Measurements from ENCODE around the gene NATD1.

Gene NATD1

DNA sequence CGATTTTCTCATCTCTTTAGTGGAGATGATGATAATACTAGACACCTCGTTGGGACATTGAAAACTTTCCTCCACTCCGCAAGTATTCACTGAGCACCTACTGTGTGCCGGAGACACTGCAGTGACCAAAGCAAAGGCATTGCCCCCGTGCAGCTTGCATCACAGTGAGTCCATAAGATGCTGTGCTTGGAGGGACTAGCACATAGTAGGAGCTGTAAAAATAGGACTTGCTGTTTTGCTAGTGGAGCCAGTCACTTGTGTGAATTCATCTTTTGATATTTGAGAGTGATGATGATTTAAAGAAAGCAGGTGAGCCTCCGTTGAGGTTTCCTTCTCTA lies 26.0 kb upstream of the NATD1 start:
- intact Hi-C loops (cut with DNase I) = no loop called here
- no peak for DNase-seq

DNA sequence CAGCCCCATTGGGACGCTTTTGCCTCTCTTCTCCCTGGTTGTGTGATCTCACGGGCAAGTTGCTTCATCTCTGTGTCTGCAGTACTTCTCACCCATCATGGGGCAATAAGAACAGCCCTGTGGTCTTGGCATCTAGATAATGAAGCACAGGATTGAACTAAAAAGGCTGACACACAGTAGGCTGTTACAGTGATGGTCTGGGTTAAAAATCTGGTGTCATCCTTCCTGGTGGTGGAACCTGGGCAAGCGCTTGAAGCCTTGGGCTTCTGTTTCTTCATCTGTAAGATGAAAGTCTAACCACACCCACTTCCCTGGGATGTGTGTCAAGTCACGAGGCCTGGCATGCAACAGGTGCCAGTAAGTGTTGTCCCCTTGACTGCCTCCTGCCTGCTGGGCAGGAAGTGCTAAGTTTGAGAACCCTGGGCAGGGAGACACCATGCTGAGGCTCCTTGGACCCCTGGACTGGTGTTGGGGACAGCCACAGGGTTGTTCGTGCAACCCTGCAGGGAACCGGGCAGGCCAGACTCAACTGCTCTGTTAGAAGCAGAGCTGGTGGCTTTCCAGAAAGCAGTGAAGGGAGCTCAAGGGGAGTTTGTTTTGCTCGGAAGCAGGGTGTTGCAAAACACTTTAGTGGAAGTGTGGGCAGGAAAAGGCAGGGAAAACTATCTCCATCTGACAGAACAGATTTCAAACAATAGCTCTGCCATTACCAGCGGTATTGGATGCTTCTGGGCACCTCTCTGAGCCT lies 25.4 kb upstream of the NATD1 start:
- intact Hi-C loops (cut with DNase I) = no loop called here
- DNase-seq = no peak

DNA sequence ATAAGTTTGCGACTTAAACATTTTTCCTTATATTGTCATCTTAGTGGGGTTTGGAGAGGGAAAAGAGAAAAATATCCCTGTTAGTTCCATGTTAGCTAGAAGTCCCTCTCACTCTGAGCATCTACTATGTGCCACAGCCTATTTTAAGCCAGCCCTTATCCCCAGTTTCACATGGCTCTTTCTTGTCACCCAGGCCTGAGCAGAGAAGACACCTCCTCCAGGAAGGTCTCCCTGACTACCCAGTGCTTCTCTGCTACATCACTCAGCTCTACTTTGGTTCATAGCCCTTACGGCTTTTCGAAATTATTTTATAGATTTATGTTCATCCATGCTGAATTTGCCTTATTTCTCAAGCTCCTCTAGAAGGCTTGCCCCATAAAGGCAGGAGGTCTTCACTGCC lies 24.1 kb upstream of the NATD1 start:
- intact Hi-C loops (cut with DNase I) = no loop called here
- DNase-seq = no peak

DNA sequence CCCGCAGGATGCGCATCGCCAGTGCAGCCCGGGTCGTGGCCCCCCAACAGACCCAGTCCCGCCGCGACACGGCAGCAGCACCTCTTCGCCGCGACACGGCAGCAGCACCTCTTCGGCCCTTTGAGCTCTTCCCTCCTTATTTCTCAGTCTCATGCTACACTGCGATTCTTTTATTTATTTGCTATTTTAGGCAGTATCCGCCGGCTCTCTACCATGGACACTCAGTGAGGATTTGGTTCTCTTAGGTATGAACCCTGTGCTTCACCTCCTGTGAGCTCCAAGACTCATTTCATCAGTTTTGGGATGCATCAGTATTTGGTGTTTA lies 23.0 kb upstream of the NATD1 start:
- intact Hi-C loops (cut with DNase I) = no loop called here

DNA sequence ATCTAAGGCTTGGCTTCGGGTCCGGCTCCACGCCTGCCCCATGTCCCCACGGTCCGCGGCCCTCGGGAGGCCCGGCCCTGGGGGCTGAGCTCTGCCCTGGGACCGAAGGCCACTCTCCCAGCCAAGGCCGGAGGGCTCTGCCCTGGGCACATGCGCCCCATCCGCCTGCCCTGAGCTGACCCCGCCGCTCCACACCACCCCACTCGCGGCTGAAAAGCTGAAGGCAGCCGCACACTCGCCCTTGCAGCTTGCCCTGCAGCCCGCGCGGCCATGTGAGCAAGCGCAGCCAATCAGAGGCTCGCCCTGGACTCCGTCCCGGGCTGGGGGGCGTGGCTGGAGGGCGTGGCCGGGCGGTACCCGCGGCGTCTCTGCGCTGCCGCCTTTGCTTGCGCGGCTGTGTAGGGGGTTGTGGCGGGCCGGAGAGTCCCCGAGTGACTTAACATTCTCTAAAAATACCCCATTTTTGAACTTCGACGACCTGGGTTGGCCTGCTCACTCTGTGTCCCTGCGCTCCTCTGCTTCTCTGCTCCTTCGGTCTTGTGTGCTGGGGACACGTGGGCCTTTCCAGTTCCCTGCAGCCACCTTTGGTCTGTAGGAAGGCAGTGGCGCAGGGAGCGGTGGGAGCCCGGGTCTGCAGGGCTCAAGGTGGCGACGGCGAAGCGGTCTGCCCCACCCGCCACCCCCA lies 22.5 kb upstream of the NATD1 start:
- intact Hi-C loops (cut with DNase I) = no loop called here
- peak; percentile 88 to 100 (median 98) for DNase-seq

More for the DNA sequence above, 23.0 kb upstream of the NATD1 start:
- DNase-seq = no peak

DNA sequence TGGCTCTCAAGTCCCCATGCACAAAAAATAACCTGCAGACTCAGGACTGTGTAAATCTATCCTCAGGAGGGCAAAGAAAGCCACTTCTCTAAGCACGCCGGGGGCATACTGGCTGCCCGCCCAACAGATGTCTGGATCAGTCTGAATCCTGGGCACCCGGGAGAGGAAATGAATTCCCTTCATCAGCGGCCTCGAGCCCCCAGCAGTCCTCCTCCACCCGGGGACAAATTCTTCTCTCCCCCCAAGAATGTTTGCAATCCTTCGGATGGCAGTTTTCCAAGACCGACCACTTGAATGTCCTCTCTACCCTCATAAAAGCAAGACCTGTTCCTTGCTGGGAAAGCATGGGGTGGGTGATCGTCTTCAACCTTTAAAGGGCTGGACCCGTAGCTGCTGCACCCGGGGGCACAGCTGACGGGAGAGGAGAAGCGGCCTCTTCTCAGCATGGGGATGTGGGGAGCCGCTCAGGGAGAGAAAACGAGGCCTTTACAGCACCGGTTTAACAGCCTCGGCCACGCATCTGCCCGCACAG lies 21.9 kb upstream of the NATD1 start:
- DNase-seq = peak in 8 of 42 donors; percentile 20 to 44 (median 34)
- intact Hi-C loops (cut with DNase I) = no loop called here

DNA sequence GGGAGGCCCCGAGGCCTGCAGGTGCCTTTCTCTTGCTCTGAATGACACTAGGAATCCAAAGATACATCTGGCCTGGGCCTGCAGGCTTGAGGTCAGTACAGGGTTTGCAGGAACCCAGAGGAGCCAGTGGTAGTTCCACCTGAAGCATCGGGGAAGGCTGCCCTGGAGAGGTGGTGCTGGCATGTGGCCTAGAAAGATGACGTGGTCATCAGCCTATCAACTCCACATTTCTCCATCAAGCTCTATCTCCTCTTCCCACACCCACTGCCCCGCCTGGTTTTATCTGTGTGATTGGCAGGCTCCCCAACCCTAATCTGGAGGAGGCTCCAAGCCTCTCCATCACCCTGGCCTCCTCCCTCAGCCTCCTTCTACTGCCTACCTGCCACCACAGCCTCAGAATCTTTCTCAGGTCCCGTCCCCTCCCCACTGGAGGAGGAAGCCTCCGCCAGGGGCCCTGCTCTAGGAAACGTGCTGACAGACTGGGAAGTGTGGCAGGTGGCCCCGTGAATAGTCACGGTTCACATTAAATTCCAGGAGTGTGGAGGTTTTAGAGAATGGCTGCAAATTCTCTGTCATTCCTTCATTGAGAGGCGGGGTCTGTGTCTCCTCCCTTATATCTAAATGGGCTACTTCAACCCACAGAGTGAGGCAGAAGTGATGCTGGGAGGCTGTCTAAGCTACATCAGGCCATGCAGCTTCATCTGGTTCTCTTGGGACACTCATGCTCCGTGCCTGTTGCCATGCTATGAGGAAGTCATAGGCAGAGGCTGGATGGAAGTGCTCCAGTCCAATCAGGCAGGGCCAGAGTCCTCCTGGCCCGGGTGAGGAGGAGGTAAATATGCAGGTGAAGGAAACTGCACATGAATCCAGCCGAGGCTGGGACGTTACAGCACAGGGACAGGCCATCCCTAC lies 19.9 kb upstream of the NATD1 start:
- no peak for DNase-seq
- intact Hi-C loops (cut with DNase I) = no loop called here

DNA sequence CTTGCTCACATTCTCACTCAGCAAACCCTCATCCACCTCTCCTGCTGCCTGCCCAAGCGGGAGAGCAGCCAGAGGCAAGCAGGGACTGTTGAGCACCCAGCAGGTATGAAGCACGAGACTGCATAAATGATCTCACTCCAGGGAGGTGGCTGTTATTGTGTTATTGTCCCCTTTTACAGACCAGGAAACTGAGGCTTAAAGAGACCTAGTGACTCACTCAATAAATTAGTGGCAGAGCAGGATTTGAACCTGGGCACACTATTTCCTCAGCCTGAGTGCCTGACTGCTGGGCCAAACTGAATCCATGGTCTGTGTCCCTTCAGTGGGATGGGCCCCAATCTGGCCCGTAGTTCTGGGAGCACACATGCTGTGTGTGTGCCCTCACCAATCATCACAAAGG lies 19.0 kb upstream of the NATD1 start:
- intact Hi-C loops (cut with DNase I) = no loop called here
- DNase-seq = no peak

DNA sequence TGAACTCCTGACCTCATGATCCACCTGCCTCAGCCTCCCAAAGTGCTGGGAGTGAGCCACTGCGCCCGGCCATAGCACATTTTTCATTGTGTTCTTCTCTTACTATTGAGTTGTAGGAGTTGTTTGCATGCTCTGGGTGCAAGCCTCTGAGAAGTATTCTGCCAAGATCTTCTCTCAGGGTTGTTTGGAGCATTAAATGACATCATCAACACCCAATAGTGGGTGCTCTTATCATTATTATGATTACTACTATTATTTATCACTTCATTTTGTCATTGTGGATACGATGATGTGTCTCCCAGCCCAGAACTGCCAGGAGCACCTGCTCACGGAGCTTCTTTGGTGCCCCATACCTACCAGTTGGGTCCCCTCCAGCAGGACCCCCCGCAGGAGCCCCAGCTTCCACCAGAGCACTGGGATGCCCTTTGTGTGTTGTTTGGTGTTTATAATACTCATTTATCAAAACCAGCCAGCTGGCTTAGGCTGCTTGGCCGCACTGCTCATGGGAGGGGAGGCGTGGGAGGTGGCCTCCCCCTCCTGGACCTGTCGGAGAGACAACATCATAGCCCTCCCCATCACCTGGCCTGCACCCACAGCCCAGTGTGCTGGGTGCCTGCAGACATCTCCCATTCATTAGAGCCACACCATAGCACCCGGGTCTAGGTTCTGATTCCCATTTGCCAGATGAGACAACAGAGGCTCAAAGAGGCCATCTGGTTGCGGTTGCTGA lies 18.4 kb upstream of the NATD1 start:
- intact Hi-C loops (cut with DNase I) = no loop called here
- no peak for DNase-seq

DNA sequence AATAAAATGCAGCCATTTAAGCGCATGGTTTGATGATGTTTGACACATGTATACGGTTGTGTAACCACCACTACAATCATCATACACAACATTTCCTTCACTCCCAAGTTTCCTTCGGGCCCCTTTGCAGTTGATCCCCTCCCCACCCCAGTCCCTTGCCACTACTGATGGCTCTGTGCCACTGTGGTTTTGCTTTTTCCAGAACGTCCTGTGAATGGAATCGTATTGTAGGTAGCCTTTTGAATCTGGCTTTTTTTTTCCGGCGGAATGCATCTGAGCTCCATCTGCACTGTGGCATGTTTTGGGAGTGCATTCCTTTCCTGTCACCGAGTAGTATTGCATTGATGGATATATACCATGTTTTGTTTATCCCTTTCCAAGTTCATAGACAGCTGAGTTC lies 16.2 kb upstream of the NATD1 start:
- no peak for DNase-seq
- intact Hi-C loops (cut with DNase I) = no loop called here

DNA sequence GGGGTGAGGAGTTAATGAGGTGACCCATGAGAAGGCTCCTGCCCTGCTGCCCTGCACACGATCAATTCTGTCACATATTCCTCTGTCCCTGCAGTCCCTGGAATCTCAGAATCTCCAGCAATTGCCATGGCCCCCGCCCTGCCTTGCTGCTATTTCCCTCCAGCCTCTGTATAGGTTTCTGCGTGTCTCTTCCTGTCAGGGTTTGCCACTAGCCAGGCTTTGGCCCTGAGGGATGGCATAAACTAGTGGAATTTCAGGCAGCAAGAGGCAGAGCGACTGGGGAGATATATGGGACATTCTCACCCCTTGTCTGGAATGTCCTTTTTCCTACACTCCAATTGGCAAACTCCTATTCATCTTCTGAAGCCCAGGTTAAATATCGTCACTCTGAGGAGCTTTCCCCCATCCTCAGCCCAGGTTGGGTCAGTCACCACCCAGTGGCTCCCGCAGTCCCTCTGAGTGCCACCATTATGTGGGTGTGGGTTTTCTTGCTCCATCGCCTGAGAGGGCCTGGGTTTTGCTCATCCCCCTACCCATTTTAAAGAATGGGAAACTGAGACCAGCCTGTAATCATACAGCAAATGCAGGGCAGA lies 15.5 kb upstream of the NATD1 start:
- intact Hi-C loops (cut with DNase I) = no loop called here
- no peak for DNase-seq

DNA sequence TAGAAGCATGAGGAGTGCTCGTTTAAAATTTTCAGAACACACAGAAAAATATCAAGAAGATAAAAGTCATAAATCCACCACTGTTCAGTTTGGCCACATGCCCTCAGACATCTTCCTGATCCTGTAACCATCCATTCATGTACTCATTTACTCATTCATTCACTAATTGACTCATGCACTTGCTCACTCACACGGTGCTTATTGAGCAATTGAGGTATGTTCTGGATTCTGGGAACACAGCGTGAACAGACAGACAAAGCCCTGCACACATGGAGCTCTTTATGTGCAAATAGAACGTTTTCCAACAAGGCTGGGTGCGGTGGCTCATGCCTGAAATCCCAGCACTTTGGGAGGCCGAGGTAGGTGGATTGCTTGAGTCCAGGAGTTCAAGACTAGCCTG lies 10.2 kb upstream of the NATD1 start:
- intact Hi-C loops (cut with DNase I) = no loop called here

DNA sequence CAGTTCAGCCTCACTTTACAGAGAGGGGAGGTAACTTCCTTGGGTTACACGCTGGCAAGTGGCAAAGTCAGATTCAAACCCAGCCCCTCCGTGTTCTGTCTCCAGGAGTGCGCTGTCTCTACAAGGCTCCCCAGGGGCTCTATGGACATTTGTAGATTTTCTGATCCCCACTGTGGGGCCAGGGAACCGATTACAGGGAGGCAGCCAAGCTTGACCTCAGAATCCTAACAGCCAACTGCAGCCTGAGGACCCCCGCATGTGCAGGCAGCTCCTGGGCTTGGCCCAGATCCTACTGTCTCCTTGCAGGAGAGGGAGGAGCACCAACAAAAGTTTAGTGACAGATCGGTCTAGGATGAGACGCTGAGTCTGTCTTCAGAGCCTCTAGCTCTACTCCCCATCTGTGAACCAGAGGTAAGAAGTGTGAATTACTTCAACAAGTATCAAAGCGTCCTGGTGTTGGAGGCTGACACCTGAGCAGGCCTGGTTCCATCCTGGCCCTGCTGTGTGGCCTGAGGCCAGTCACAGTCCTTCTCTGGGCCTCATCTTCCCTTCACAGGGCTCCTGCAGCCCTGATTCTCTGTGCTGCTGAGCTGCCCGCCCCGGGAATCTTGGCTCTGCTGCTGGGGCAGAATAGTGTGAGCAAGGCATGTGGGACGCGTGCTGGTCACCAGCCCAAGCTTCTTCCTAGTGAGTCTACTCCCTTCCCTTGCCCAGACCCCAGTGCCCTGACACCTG lies 9.2 kb upstream of the NATD1 start:
- DNase-seq = no peak
- intact Hi-C loops (cut with DNase I) = no loop called here

More for the DNA sequence above, 10.2 kb upstream of the NATD1 start:
- DNase-seq = no peak

DNA sequence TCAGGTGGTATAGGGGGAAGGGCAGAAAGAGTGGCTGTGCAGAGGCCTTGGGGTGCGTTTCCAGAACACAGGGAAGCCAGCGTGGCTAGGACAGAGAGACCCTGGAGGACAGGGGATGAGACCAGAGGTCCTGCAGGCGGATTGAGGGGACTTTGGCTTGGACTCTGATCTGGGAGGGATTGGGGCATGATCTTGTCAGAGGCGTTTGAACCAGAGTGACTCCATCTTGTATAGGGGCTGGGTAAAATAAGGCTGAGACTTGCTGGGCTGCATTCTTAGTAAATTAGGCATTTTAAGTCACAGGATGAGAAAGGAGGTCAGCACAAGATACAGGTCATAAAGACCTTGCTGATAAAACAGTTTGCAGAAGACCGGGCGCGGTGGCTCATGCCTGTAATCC lies 5.4 kb upstream of the NATD1 start:
- intact Hi-C loops (cut with DNase I) = no loop called here
- DNase-seq = no peak

DNA sequence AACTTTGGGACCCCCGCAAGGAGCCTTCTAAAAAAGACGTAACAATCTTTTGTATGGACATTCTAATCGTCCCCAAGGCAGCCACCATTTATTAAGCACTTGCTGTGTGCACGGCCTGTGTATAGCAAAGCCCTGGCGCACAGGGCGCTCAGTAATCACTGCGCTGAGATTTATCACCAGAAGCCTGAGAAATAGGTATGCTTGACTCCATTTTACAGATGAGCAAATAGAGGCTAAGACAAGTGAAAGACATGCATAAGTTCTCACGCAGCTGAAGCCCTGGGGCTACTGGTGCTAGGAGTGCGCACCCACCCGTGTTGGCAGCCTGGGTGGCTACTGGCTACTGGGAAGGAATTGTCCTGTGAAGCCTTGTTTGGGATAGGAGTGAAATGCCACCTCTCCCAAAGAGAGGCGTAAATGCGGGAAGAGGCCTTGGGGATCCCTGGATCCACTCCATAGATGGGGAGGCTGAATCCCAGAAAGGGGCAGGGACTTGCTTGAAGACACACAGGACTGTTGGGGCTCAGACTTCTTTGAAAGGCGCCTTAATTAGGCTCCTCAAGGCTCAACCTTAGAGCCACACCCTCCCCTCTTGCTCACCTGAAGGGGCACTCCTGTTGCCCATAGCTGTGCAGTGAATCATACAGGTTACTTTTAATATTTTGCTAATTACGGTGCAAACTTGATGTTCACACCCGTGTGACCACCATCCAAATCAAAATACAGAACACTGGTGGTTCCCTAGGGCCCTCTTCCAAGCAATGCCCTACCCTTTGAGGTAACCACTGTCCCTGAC lies 634 bp upstream of the NATD1 start:
- intact Hi-C loops (cut with DNase I) = loop anchor here (5.0 kb wide), 1 partner anchor 42 kb away; the partner anchor contains the start of gene TMEM11
- no peak for DNase-seq

DNA sequence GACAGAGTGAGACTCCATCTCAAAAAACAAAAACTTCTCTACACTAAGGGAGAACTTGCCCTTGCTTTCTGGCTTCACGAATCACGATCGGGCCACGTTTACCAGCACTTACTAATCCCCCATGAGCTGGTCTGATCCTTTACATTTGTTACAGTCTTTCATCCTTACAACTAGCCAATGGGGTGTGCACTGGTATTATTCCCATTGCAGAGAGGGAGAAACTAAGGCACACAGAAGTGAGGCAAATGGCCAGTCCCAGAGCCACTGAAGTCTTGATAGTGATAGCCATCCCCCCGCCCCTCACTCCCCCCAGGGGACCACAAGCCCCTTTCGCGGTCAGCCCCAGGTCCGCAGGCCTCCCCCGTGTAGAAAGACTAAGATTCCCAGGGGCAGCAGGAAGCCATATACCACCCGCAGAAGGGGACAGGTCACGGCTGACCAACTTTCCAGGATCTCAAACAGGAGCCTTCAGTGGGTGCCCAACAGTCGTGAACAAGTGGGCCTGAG lies 868 bp downstream of the NATD1 start:
- intact Hi-C loops (cut with DNase I) = loop anchor here (5.0 kb wide), 1 partner anchor 40 kb away; the partner anchor contains the start of gene TMEM11
- DNase-seq = no peak

Data from head of caudate nucleus (tissue), 42 donors.